BLaER1 treated with 17β-estradiol and CSF1 and Interleukin-3, amounts not matched to agents 10 nM and 100 nM (cell line): ENCODE data around the gene HHIPL2.

ENCODE experiments used
- H3K27ac ChIP-seq, 11 experiments: shearing (Covaris generic); formaldehyde crosslinking; 2 replicates each; pipeline ENCODE4 v1.8.1; 2022
- H3K27me3 ChIP-seq, 11 experiments: shearing (Covaris generic); formaldehyde crosslinking; 2 replicates each; pipeline ENCODE4 v1.8.1; 2022
- H3K36me3 ChIP-seq, 11 experiments: shearing (Covaris generic); formaldehyde crosslinking; 2 replicates each; pipeline ENCODE4 v1.8.1; 2022
- H3K4me1 ChIP-seq, 10 experiments: shearing (Covaris generic); formaldehyde crosslinking; 2 replicates each; pipeline ENCODE4 v1.8.1; 2022
- H3K4me2 ChIP-seq, 11 experiments: shearing (Covaris generic); formaldehyde crosslinking; 2 replicates each; pipeline ENCODE4 v1.8.1; 2022
- H3K4me3 ChIP-seq, 10 experiments: shearing (Covaris generic); formaldehyde crosslinking; 2 replicates each; pipeline ENCODE4 v1.8.1; 2022
- H3K9ac ChIP-seq, 11 experiments: shearing (Covaris generic); formaldehyde crosslinking; 2 replicates each; pipeline ENCODE4 v1.8.1; 2022
- H3K9me3 ChIP-seq, 11 experiments: shearing (Covaris generic); formaldehyde crosslinking; replicated peaks in 1 of 11; 2 replicates each; pipeline ENCODE4 v1.8.1; 2022
- H4K20me1 ChIP-seq, 11 experiments: shearing (Covaris generic); formaldehyde crosslinking; 2 replicates each; pipeline ENCODE4 v1.8.1; 2022
- Cebpa-rat ChIP-seq, 11 experiments: shearing (Covaris generic); IDR thresholded peaks; 2 replicates each; pipeline ENCODE4 v1.8.1; 2022

Gene HHIPL2

DNA sequence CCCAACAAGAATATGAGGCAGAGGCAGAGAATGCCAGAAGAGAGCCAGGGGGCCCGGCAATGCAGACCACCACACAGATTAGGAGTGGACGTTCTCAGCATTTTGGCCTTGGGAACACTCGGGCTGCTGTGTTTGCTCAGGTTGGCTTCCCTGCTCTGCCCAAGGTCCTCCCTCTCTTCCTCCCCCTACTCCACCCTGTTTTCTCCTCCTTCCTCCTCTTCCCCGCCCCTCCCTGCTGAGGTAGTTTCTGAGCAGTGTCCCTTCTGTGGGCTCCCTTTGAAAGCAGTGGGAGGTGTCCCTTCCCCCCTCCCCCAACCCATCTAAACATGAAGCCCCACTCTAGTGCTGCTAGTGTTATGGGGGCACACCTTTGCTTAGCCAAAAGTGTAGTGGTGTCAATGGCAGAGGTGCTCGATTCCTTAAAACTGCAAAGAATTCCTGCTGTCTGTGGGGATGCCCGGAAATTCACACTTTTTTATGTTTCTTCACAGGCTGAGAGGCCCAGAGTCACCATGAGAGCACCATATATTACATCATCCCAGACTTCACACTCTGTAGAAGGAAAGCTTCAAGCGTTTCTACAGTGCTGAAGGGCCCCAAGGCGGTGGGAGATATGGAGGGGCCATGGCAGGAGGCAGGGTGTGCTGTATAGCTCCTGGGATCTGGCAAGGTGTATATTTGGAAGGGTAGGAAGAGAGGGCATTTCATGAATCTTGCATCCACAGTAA lies at the start of gene HHIPL2:
Gene HHIPL2, minus strand, starts transcription at position 161 of the 728 bp plus-strand sequence. Its CDS starts 60 bp downstream, at position 101.
- Histone ChIP-seq H3K9ac (no peak within 1 kb of the TSS), H3K9me3 (no peaks in the 10 kb centered on the region), H3K4me2 (peak within 1 kb of the TSS in 1 of 11 experiments; percentile 37; a peak in 3 of 22 replicates), H4K20me1 (no peaks in the 10 kb centered on the region), H3K4me3 (no peak within 1 kb of the TSS), H3K27me3 (no peaks in the 10 kb centered on the region), H3K4me1 (peaks cover 0 to 8% (median 5%) of the 10 kb centered on the region in 10 experiments; a peak in 8 of 20 replicates), H3K27ac (no peak within 1 kb of the TSS), H3K36me3 (0 out of 22 replicates have a peak, but pooled peaks cover 0 to 3% (median 0%) of the 10 kb centered on the region in 11 experiments)
- no peak for TF ChIP-seq Cebpa-rat (IDR thresholded peaks at IDR 0.05)

DNA sequence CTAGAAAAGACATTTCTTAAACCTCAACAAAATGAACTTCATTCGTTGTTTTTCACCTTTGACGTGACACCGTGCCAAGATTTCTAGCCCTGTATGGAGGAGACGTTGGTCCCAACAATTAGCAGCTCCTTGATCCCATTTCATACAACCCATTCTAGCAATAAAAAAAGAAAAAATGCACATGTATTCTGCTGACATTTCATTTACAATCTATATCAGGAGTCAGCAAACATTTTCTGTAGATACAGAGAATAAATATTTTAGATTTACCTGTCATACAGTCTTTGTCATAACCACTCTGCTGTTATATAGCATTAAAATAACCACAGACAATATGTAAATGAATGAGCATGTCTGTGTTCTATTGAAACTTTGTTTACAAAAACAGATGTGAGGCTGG lies 48.8 kb upstream of the HHIPL2 start:
- Histone ChIP-seq H3K9me3 (no peaks in the 10 kb centered on the region), H3K9ac (no peak overlapping the region), H3K36me3 (no peaks in the 10 kb centered on the region), H3K27ac (no peak overlapping the region), H4K20me1 (no peaks in the 10 kb centered on the region), H3K27me3 (no peaks in the 10 kb centered on the region), H3K4me1 (no peaks in the 10 kb centered on the region), H3K4me2 (no peak overlapping the region), H3K4me3 (no peak overlapping the region)
- TF ChIP-seq Cebpa-rat (IDR thresholded peaks at IDR 0.05), result no peak

- Histone ChIP-seq H3K4me2 (no peak overlapping the region), H4K20me1 (no peaks in the 10 kb centered on the region), H3K36me3 (no peaks in the 10 kb centered on the region), H3K9me3 (no peaks in the 10 kb centered on the region), H3K27me3 (no peaks in the 10 kb centered on the region), H3K4me3 (no peak overlapping the region), H3K9ac (no peak overlapping the region), H3K27ac (no peak overlapping the region), H3K4me1 (peaks cover 7 to 8% (median 8%) of the 10 kb centered on the region in 10 experiments; a peak in 19 of 20 replicates)
- no peak for TF ChIP-seq Cebpa-rat (IDR thresholded peaks at IDR 0.05)
Observed at GRCh38 chr1:222594789-222595188, 46.9 kb upstream of the HHIPL2 start.

DNA sequence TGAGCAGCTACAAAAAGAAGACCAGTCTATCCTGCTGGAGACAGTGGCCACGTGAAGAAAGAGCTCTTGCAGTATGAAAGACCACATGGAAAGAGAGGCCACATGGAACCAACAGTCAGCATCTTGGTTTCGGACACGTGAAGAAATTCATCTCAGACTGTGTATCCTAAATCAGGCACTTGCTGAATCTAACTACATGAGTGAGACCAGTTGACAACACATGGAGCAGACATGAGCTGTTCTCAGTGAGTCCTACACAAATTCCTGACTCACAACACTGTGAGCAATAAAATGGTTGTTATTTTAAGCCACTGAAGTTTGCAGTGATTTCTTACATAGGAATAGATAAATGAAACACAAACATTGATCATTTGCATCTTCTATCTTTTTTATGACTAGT lies 44.3 kb upstream of the HHIPL2 start:
- Histone ChIP-seq H3K4me3 (no peak overlapping the region), H3K27me3 (no peaks in the 10 kb centered on the region), H3K36me3 (peaks cover 6 to 13% (median 10%) of the 10 kb centered on the region in 11 experiments; a peak in 20 of 22 replicates), H3K4me2 (no peak overlapping the region), H3K4me1 (peaks cover 22 to 28% (median 26%) of the 10 kb centered on the region in 10 experiments), H4K20me1 (no peaks in the 10 kb centered on the region), H3K27ac (no peak overlapping the region), H3K9ac (no peak overlapping the region), H3K9me3 (no peaks in the 10 kb centered on the region)
- no peak for TF ChIP-seq Cebpa-rat (IDR thresholded peaks at IDR 0.05)

DNA sequence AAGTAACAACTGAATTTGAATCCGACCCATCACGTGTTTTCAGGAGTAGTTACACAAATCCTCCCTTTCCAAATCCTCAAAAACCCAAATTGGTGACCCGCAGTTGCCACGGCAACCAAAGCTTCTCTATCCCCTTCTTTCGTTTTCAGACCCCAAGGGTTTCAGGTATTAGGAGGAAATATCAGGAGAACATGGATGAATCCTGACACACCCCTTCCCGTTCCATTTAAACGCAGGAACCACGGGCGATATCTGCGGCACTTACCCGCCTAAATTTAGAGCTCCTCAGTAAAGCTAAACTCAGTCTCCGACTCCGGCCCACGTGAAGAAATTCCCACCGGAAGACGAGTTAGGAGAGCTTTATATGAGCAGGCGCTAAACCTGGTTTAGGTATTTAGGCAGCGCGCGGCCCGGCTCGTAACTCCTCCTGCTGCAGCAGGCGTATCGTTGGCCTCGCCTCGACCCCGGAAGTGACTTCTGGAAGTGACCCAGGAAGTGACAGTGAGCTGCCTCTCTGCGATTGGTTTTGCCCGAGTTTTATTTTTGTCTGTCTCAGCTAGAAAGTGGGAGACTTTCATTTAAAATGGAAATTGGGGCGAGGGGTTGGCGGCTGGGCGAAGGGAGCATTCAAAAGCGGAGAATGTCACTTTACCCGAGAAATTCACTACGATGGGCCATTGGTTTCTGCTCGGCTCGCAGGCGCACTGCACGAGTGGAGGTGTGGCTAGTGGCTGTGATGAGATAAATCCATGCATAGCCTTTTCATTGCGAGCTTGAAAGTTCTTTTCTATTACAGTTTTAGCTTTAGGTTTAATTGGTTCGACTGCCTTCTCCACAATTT lies 41.8 kb upstream of the HHIPL2 start, which contains the start of gene TAF1A:
Gene TAF1A, minus strand, starts transcription at position 472 of the 841 bp plus-strand sequence.
- Histone ChIP-seq H3K9ac (peak within 1 kb of the TSS; percentile 72 to 87 (median 81)), H3K4me2 (peak within 1 kb of the TSS; percentile 81 to 100 (median 89)), H3K27ac (peak within 1 kb of the TSS; percentile 74 to 92 (median 81)), H3K4me3 (peak within 1 kb of the TSS; percentile 71 to 86 (median 79)), H3K36me3 (peaks cover 17 to 37% (median 28%) of the 10 kb centered on the region in 11 experiments), H3K4me1 (peaks cover 30 to 50% (median 44%) of the 10 kb centered on the region in 10 experiments), H4K20me1 (no peaks in the 10 kb centered on the region), H3K9me3 (no peaks in the 10 kb centered on the region), H3K27me3 (no peaks in the 10 kb centered on the region)
- TF ChIP-seq Cebpa-rat (IDR thresholded peaks at IDR 0.05), result no peak

GRCh38 chr1:222588135-222588534 lies 40.2 kb upstream of the HHIPL2 start:
- Histone ChIP-seq H3K27me3 (no peaks in the 10 kb centered on the region), H3K4me2 (peak overlapping the region; percentile 81 to 100 (median 89); a peak in 21 of 22 replicates), H3K4me3 (peak overlapping the region in 8 of 10 experiments; percentile 71 to 86 (median 80); a peak in 11 of 20 replicates), H4K20me1 (no peaks in the 10 kb centered on the region), H3K9ac (peak overlapping the region in 6 of 11 experiments; percentile 25 to 85 (median 80); a peak in 6 of 22 replicates), H3K36me3 (peaks cover 17 to 51% (median 37%) of the 10 kb centered on the region in 11 experiments), H3K27ac (no peak overlapping the region), H3K9me3 (no peaks in the 10 kb centered on the region), H3K4me1 (peaks cover 42 to 66% (median 59%) of the 10 kb centered on the region in 10 experiments)
- no peak for TF ChIP-seq Cebpa-rat (IDR thresholded peaks at IDR 0.05)

DNA sequence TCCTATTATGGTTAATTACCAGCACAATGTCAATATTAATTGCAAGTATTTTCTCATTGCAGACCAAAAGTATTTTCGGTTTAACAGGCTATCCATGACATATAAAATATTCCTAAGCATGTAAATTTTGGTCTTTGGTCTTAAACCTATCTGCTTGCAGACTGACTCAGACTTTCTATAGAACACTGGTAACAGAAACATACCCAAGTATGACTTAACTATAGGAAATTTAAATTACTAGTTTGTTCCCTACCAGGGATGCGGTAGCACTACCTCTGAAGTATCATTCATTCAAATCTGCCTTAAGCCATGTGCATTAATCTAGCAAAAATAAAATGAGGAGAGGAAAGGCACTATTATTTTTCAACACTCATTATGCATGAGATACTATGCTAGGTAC lies 38.9 kb upstream of the HHIPL2 start:
- H3K36me3 ChIP-seq, result peaks cover 17 to 63% (median 50%) of the 10 kb centered on the region in 11 experiments
- no peak for TF ChIP-seq Cebpa-rat (IDR thresholded peaks at IDR 0.05)

GRCh38 chr1:222583079-222583478 lies 35.2 kb upstream of the HHIPL2 start:
- Histone ChIP-seq H3K4me1 (peaks cover 38 to 66% (median 60%) of the 10 kb centered on the region in 10 experiments), H3K9ac (peak overlapping the region; percentile 33 to 65 (median 57); a peak in 19 of 22 replicates), H3K27ac (peak overlapping the region; percentile 44 to 84 (median 77); a peak in 21 of 22 replicates), H4K20me1 (no peaks in the 10 kb centered on the region), H3K4me3 (peak overlapping the region in 7 of 10 experiments; percentile 3 to 57 (median 46); a peak in 12 of 20 replicates), H3K4me2 (peak overlapping the region; percentile 49 to 90 (median 81)), H3K9me3 (0 out of 22 replicates have a peak, but pooled peaks cover 0 to 5% (median 0%) of the 10 kb centered on the region in 11 experiments), H3K36me3 (peaks cover 31 to 97% (median 79%) of the 10 kb centered on the region in 11 experiments), H3K27me3 (no peaks in the 10 kb centered on the region)
- peak in 8 of 11 experiments; percentile 14 to 89 (median 72); a peak in 12 of 22 replicates for TF ChIP-seq Cebpa-rat (IDR thresholded peaks at IDR 0.05)

More for the DNA sequence above, 38.9 kb upstream of the HHIPL2 start:
- Histone ChIP-seq H3K4me3 (no peak overlapping the region), H4K20me1 (no peaks in the 10 kb centered on the region), H3K9me3 (0 out of 22 replicates have a peak, but pooled peaks cover 0 to 5% (median 0%) of the 10 kb centered on the region in 11 experiments), H3K27ac (no peak overlapping the region), H3K27me3 (no peaks in the 10 kb centered on the region), H3K4me1 (peaks cover 55 to 79% (median 72%) of the 10 kb centered on the region in 10 experiments), H3K4me2 (peak overlapping the region in 6 of 11 experiments; percentile 27 to 81 (median 35); a peak in 10 of 22 replicates), H3K9ac (no peak overlapping the region)
